RWPE2 (cell line): Measurements from ENCODE around the gene TAX1BP3.
A peak's percentile ranks its signal among the peaks of the same experiment; 100 is the strongest.

Source experiments
- ATAC-seq: fragments of 200-7000 bp; cut with Tn5 transposase; 3 replicates; pipeline ENCODE4 v1.9.1; 2021; ENCODE audit warnings: low read depth
- DNase-seq: peaks from one replicate; pipeline ENCODE4 v3.0.0-alpha.2; 2020; ENCODE audit warnings: low spot score
- H3K27ac ChIP-seq: fragments of 450-650 bp; 2 replicates; pipeline ENCODE4 v1.5.1; 2017; ENCODE audit warnings: mild to moderate bottlenecking; ENCODE audit not compliant: poor library complexity, severe bottlenecking
- H3K27me3 ChIP-seq: fragments of 250-450 bp; sonication (Bioruptor Pico); 2 replicates; pipeline ENCODE4 v1.5.1; 2021; ENCODE audit warnings: mild to moderate bottlenecking, moderate library complexity; ENCODE audit not compliant: insufficient read depth, poor library complexity, severe bottlenecking
- H3K36me3 ChIP-seq: fragments of 250-450 bp; sonication (Bioruptor Pico); 2 replicates; pipeline ENCODE4 v1.5.1; 2020; ENCODE audit warnings: low read depth, mild to moderate bottlenecking, moderate library complexity
- H3K4me1 ChIP-seq: fragments of 250-450 bp; sonication (Bioruptor Pico); 2 replicates; pipeline ENCODE4 v1.5.1; 2021; ENCODE audit warnings: mild to moderate bottlenecking, moderate library complexity; ENCODE audit not compliant: insufficient read depth, poor library complexity, severe bottlenecking
- H3K4me3 ChIP-seq: fragments of 250-450 bp; sonication (Bioruptor Pico); 2 replicates; pipeline ENCODE4 v1.5.1; 2021; ENCODE audit warnings: mild to moderate bottlenecking, moderate library complexity; ENCODE audit not compliant: severe bottlenecking
- H3K9me3 ChIP-seq: fragments of 250-450 bp; sonication (Bioruptor Pico); 2 replicates; pipeline ENCODE4 v1.5.1; 2021; ENCODE audit warnings: mild to moderate bottlenecking, moderate library complexity; ENCODE audit not compliant: severe bottlenecking
- CTCF ChIP-seq: fragments of 450-650 bp; IDR thresholded peaks from one replicate; pipeline ENCODE4 v1.5.1; 2017; ENCODE audit warnings: mild to moderate bottlenecking, moderate library complexity; ENCODE audit not compliant: poor library complexity, severe bottlenecking

Gene TAX1BP3

GRCh38 chr17:3668279-3669084 is at the start of gene TAX1BP3, which contains the start of gene EMC6:
TSS of gene TAX1BP3 (minus strand) at chr17:3668578. CDS start at chr17:3668526, 52 bp downstream.
TSS of gene EMC6 (plus strand) at chr17:3668812. CDS start at chr17:3669147, 335 bp downstream.
- H3K4me1 ChIP-seq = peaks cover 12% of the 10 kb centered on the region
- TF ChIP-seq CTCF = peak; percentile 30

GRCh38 chr17:3715296-3715695 is 46.9 kb upstream of the TAX1BP3 start:
- no peaks in the 10 kb centered on the region for H3K9me3 ChIP-seq
- no peak for TF ChIP-seq CTCF
- DNase-seq (no peak), ATAC-seq (no peak)
- no peak overlapping the region for H3K4me3 ChIP-seq
- H3K27ac ChIP-seq = no peak overlapping the region
- H3K27me3 ChIP-seq = no peaks in the 10 kb centered on the region
- H3K4me1 ChIP-seq = peaks cover 15% of the 10 kb centered on the region
- H3K36me3 ChIP-seq = peaks cover 71% of the 10 kb centered on the region

More at GRCh38 chr17:3668279-3669084, at the start of gene TAX1BP3, which contains the start of gene EMC6:
- DNase-seq (peak; percentile 98), ATAC-seq (peak; percentile 87)
- H3K4me3 ChIP-seq = peak within 1 kb of the TSS; percentile 84
- H3K9me3 ChIP-seq = no peaks in the 10 kb centered on the region
- H3K27me3 ChIP-seq = no peaks in the 10 kb centered on the region
- peak within 1 kb of the TSS; percentile 92 for H3K27ac ChIP-seq
- H3K36me3 ChIP-seq = peaks cover 19% of the 10 kb centered on the region

GRCh38 chr17:3712811-3713463 is 44.6 kb upstream of the TAX1BP3 start:
- no peak for DNase-seq
- no peak for ATAC-seq
- Histone ChIP-seq H3K36me3 (peaks cover 48% of the 10 kb centered on the region), H3K27me3 (no peaks in the 10 kb centered on the region), H3K9me3 (no peaks in the 10 kb centered on the region), H3K4me1 (peaks cover 5% of the 10 kb centered on the region), H3K4me3 (no peak overlapping the region), H3K27ac (no peak overlapping the region)
- no peak for TF ChIP-seq CTCF

GRCh38 chr17:3710951-3711383 is 42.6 kb upstream of the TAX1BP3 start:
- TF ChIP-seq CTCF = no peak
- Histone ChIP-seq H3K4me3 (no peak overlapping the region), H3K27me3 (no peaks in the 10 kb centered on the region), H3K4me1 (peaks cover 5% of the 10 kb centered on the region), H3K36me3 (peaks cover 29% of the 10 kb centered on the region), H3K9me3 (no peaks in the 10 kb centered on the region), H3K27ac (no peak overlapping the region)
- DNase-seq = no peak
- peak; percentile 79 for ATAC-seq
